A549 (cell line): ENCODE measurements around the gene OR10G3.

ENCODE experiments used
- BCL3 ChIP-seq: fragments of >200 bp; sonication (Bioruptor Twin); formaldehyde crosslinking; IDR thresholded peaks from 3 replicates; pipeline ENCODE4 v1.6.1; 2016
- CTCF ChIP-seq: fragments of >200 bp; sonication (Bioruptor Twin); formaldehyde crosslinking; IDR thresholded peaks from 3 replicates; pipeline ENCODE4 v1.5.1; 2016
- HMGXB4 ChIP-seq: fragments of 250-450 bp; sonication (Bioruptor Pico); IDR thresholded peaks from 2 replicates; pipeline ENCODE4 v1.5.0; 2021; ENCODE audit warnings: mild to moderate bottlenecking, moderate library complexity, borderline replicate concordance
- MYC ChIP-seq: IDR thresholded peaks from 2 replicates; pipeline ENCODE4 v1.6.1; 2012; ENCODE audit warnings: mild to moderate bottlenecking, inconsistent platforms, low read length, improper control_type of control experiment, borderline replicate concordance

GRCh38 chr14:21543963-21544362, 35.9 kb downstream of the OR10G3 start:
- TF ChIP-seq BCL3 (no peak), CTCF (no peak), HMGXB4 (CRISPR knock-in tag) (no peak), MYC (no peak)
